GM12892 (cell line): ENCODE results near the gene U2AF2.

Source experiments
- POLR2A ChIP-seq: IDR thresholded peaks from 2 replicates; pipeline ENCODE4 v1.6.1; 2011; ENCODE audit warnings: low read depth, low read length, control low read depth
- POLR2AphosphoS5 ChIP-seq: IDR thresholded peaks from 2 replicates; pipeline ENCODE4 v1.6.1; 2011; ENCODE audit warnings: low read depth, low read length, control low read depth
- TAF1 ChIP-seq: IDR thresholded peaks from 2 replicates; pipeline ENCODE4 v1.6.1; 2011; ENCODE audit warnings: low read depth, mild to moderate bottlenecking, control low read depth, low read length, borderline replicate concordance

DNA sequence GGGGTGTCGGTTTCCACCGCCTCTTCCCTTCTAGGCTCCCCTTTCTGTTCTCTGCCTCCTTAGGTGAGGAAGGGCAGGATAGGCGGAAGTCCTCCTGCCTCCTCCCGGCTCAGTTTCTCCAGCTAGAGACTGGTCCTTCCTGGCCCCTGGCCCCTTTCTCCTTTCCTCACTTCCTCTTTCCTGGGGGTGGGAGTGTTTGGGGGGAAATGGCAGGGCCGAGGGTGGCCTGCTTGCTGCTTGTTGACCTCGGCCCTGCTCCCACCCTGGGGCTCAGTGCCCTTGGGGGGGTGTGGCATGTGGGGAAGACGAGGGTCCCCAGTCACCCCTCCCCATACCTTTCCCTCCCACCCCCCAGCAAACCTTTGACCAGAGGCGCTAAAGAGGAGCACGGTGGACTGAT, 5.0 kb downstream of the U2AF2 start:
- TF ChIP-seq POLR2A (no peak), POLR2AphosphoS5 (no peak), TAF1 (no peak)
